Stimulated activated naive B cell treated with anti-CD40 and anti-IgM and Interleukin-4, amounts not matched to agents 10 μg/mL and 1 μg/mL and 100 μg/mL, for 72 hours (primary cell): ENCODE data around the gene PMS2.
"Not testable (repeated sequence)": the region's sequence is repeated elsewhere in the genome, so short reads cannot be mapped to it uniquely, and the experiment has no call there.

Experiments used
- ATAC-seq, 2 donors: fragments of 150-1000 bp; cut with Tn5 transposase; replicated peaks; 2 replicates each; pipeline ENCODE4 v1.10.0; 2021; ENCODE audit warnings: moderate library complexity in 1 of 2
- DNase-seq: peaks from one replicate; pipeline ENCODE4 v3.0.0; 2021
- H3K27ac Mint-ChIP-seq: one replicate; pipeline ENCODE4 v1.8.0; 2022; ENCODE audit warnings: mild to moderate bottlenecking, mixed read lengths
- H3K27me3 Mint-ChIP-seq, 2 donors: one replicate each; pipeline ENCODE4 v1.8.0; 2022; ENCODE audit warnings: mixed read lengths in 2 of 2
- H3K36me3 Mint-ChIP-seq, 2 donors: one replicate each; pipeline ENCODE4 v1.8.0; 2022; ENCODE audit warnings: mixed read lengths in 2 of 2, mild to moderate bottlenecking in 1 of 2
- H3K4me1 Mint-ChIP-seq, 2 donors: one replicate each; pipeline ENCODE4 v1.8.0; 2022; ENCODE audit warnings: mixed read lengths in 2 of 2, mild to moderate bottlenecking in 1 of 2
- H3K4me3 Mint-ChIP-seq, 2 donors: one replicate each; pipeline ENCODE4 v1.8.0; 2022; ENCODE audit warnings: mild to moderate bottlenecking in 2 of 2, mixed read lengths in 2 of 2, moderate library complexity in 1 of 2
- H3K9me3 Mint-ChIP-seq, 2 donors: one replicate each; pipeline ENCODE4 v1.8.0; 2022; ENCODE audit warnings: mixed read lengths in 2 of 2, mild to moderate bottlenecking in 1 of 2

PMS2 gene

GRCh38 chr7:5924180-5924579 is 84.7 kb downstream of the PMS2 start:
- H3K4me3 Mint-ChIP-seq, H3K4me1 Mint-ChIP-seq, H3K36me3 Mint-ChIP-seq, H3K27ac Mint-ChIP-seq, H3K27me3 Mint-ChIP-seq, ATAC-seq, DNase-seq, H3K9me3 Mint-ChIP-seq: not testable (repeated sequence)
